Body of pancreas (tissue), 4 donors: Measurements from ENCODE around the gene DNAI1. TPM values are rescaled to one million over a fixed set of nuclear protein-coding genes. Genes with fewer than 3 reads are reported as not detected.

ENCODE experiments used
- ATAC-seq: fragments of 150-250 bp; one replicate; pipeline ENCODE4 v1.9.1; 2016
- DNase-seq, 4 donors: peaks; one replicate each; pipeline ENCODE4 v3.0.0-alpha.2; 2019
- H3K27ac ChIP-seq, 4 donors: fragments of 200-600 bp; sonication (generic); 1 replicate in 3 of 4; 2 replicates in 1 of 4; pipeline versions ENCODE4 v1.5.1 to v1.6.1; 2016 to 2019; ENCODE audit warnings: mild to moderate bottlenecking in 1 of 4, mixed read lengths in 1 of 4, moderate library complexity in 1 of 4
- H3K27me3 ChIP-seq, 2 donors: fragments of 200-600 bp; sonication (generic); one replicate each; pipeline ENCODE4 v1.6.0; 2016; ENCODE audit warnings: mild to moderate bottlenecking in 1 of 2
- H3K36me3 ChIP-seq, 2 donors: fragments of 200-600 bp; sonication (generic); replicated peaks in 1 of 2; 2 replicates each; pipeline ENCODE4 v1.5.1; 2016; ENCODE audit warnings: low read depth in 2 of 2; ENCODE audit not compliant: insufficient read depth in 1 of 2
- H3K4me1 ChIP-seq: fragments of 200-600 bp; sonication (generic); one replicate; pipeline ENCODE4 v1.6.0; 2016
- H3K4me3 ChIP-seq, 2 donors: fragments of 200-600 bp; sonication (generic); 1 replicate in 1 of 2; 2 replicates in 1 of 2; pipeline ENCODE4 v1.5.1; 2016 to 2019
- H3K9me3 ChIP-seq, 3 donors: fragments of 200-600 bp; sonication (generic); 1 replicate in 2 of 3; 2 replicates in 1 of 3; pipeline ENCODE4 v1.5.1; 2016
- CTCF ChIP-seq, 7 experiments: fragments of 450-650 bp in 4 of 7; fragments of 200-600 bp in 3 of 7; sonication (generic) in 3 of 7; IDR thresholded peaks; one replicate each; pipeline ENCODE4 v1.5.1; 2016 to 2019; ENCODE audit warnings: antibody characterized with exemption in 7 of 7
- POLR2A ChIP-seq, 3 donors: fragments of 450-650 bp; IDR thresholded peaks; one replicate each; pipeline ENCODE4 v1.6.1; 2016; ENCODE audit warnings: antibody characterized with exemption in 3 of 3, mild to moderate bottlenecking in 2 of 3
- WGBS, 2 donors: methylation state at CpG; one replicate each; pipeline ENCODE4 v1.1.5; 2017; 5-methylcytosine and 5-hydroxymethylcytosine counted together
- intact Hi-C: fragments of 100-400 bp; cut with DNase I; formaldehyde crosslinking; loops from one replicate; pipeline ENCODE4 v1.15.1; 2023
- total RNA-seq, 2 donors: library from RNA; depleted of rRNA; stranded (reverse); fragments of >200 nt; gene quantifications; one replicate each; pipeline ENCODE4 v1.1.0, GENCODE V29; 2016

Gene DNAI1
- total RNA-seq, 2 donors from 2014 or later = 0.99 to 2.1 TPM

- Histone ChIP-seq H3K4me1 (peaks cover 6% of the 10 kb centered on the region), H3K36me3 (no peaks in the 10 kb centered on the region), H3K27me3 (no peaks in the 10 kb centered on the region), H3K9me3 (no peaks in the 10 kb centered on the region), H3K27ac (no peak overlapping the region), H3K4me3 (no peak overlapping the region)
- whole genome bisulfite sequencing, 2 donors = 15 to 36% methylated on average over 7 of the region's 7 CpGs
- peak; percentile 83 for ATAC-seq
- intact Hi-C loops = no loop called here
- DNase-seq = peak; percentile 54 to 80 (median 76)
- TF ChIP-seq POLR2A (IDR thresholded peaks at IDR 0.05) = no peak
- no peak for TF ChIP-seq CTCF (IDR thresholded peaks at IDR 0.05)
Observed at GRCh38 chr9:34536685-34537084, 78.1 kb downstream of the DNAI1 start.

- WGBS, 2 donors = 79 to 82% methylated on average over 2 of the region's 2 CpGs
- TF ChIP-seq CTCF (IDR thresholded peaks at IDR 0.05) (no peak), POLR2A (IDR thresholded peaks at IDR 0.05) (no peak)
- no peaks in the 10 kb centered on the region for H3K36me3 ChIP-seq
- no peak overlapping the region for H3K4me3 ChIP-seq
- intact Hi-C loops = no loop called here
- no peaks in the 10 kb centered on the region for H3K27me3 ChIP-seq
- H3K27ac ChIP-seq = no peak overlapping the region
- no peaks in the 10 kb centered on the region for H3K9me3 ChIP-seq
- ATAC-seq = no peak
- DNase-seq = no peak
- H3K4me1 ChIP-seq = peaks cover 14% of the 10 kb centered on the region
Observed at GRCh38 chr9:34540827-34541226, 82.2 kb downstream of the DNAI1 start.

GRCh38 chr9:34541540-34541939, 82.9 kb downstream of the DNAI1 start:
- no peak overlapping the region for H3K4me3 ChIP-seq
- no peak for TF ChIP-seq POLR2A (IDR thresholded peaks at IDR 0.05)
- no peak for TF ChIP-seq CTCF (IDR thresholded peaks at IDR 0.05)
- no peak overlapping the region for H3K27ac ChIP-seq
- H3K36me3 ChIP-seq = no peaks in the 10 kb centered on the region
- intact Hi-C loops = no loop called here
- ATAC-seq (no peak), DNase-seq (no peak)
- WGBS, 2 donors = 71 to 74% methylated on average over 7 of the region's 7 CpGs
- no peaks in the 10 kb centered on the region for H3K27me3 ChIP-seq
- peaks cover 13% of the 10 kb centered on the region for H3K4me1 ChIP-seq
- no peaks in the 10 kb centered on the region for H3K9me3 ChIP-seq

- DNase-seq = no peak
- ATAC-seq = no peak
- intact Hi-C loops = no loop called here
- 9 to 16% methylated on average over 5 of the region's 5 CpGs for WGBS, 2 donors
- H3K27me3 ChIP-seq = no peaks in the 10 kb centered on the region
- H3K27ac ChIP-seq = no peak overlapping the region
- no peaks in the 10 kb centered on the region for H3K9me3 ChIP-seq
- TF ChIP-seq CTCF (IDR thresholded peaks at IDR 0.05) = no peak
- no peak for TF ChIP-seq POLR2A (IDR thresholded peaks at IDR 0.05)
- no peaks in the 10 kb centered on the region for H3K36me3 ChIP-seq
- peaks cover 13% of the 10 kb centered on the region for H3K4me1 ChIP-seq
- no peak overlapping the region for H3K4me3 ChIP-seq
Observed at GRCh38 chr9:34544035-34544434, 85.4 kb downstream of the DNAI1 start.

GRCh38 chr9:34545497-34545896, 86.9 kb downstream of the DNAI1 start:
- TF ChIP-seq POLR2A (IDR thresholded peaks at IDR 0.05) (no peak), CTCF (IDR thresholded peaks at IDR 0.05) (no peak)
- no peaks in the 10 kb centered on the region for H3K27me3 ChIP-seq
- intact Hi-C loops = no loop called here
- DNase-seq = no peak
- peaks cover 13% of the 10 kb centered on the region for H3K4me1 ChIP-seq
- H3K9me3 ChIP-seq = no peaks in the 10 kb centered on the region
- no peak overlapping the region for H3K4me3 ChIP-seq
- 94 to 96% methylated on average over 6 of the region's 6 CpGs for WGBS, 2 donors
- H3K27ac ChIP-seq = no peak overlapping the region
- no peaks in the 10 kb centered on the region for H3K36me3 ChIP-seq
- no peak for ATAC-seq
